ENCODE data around the gene BCL11A. TPM values are rescaled to one million over a fixed set of nuclear protein-coding genes. Genes with fewer than 3 reads are reported as not detected.

BCL11A gene
- total RNA-seq, 2 experiments from 2014 or later = 2.3 to 3.3 TPM

- POLR2A ChIA-PET = no interaction called here
These were observed 31.8 kb upstream of the BCL11A start for GRCh38 chr2:60585276-60585675.

GRCh38 chr2:60583604-60584003 lies 30.1 kb upstream of the BCL11A start:
- H3K36me3 ChIP-seq (ENCODE audit: insufficient read depth, low read length) = no peaks in the 10 kb centered on the region
- peaks cover 9% of the 10 kb centered on the region for H3K4me1 ChIP-seq (ENCODE audit: insufficient read depth, low read length)
- no peak for TF ChIP-seq CTCF (IDR thresholded peaks at IDR 0.05)
- H3K27ac Mint-ChIP-seq = no peak overlapping the region
- POLR2A ChIA-PET = no interaction called here
- ATAC-seq (ENCODE audit: poor library complexity) = no peak
- H3K9me3 ChIP-seq (ENCODE audit: control insufficient read depth in 1 of 2, insufficient read depth in 1 of 2, low read length in 2 of 2) = peaks cover 0 to 4% of the 10 kb centered on the region in 2 experiments
- H3K27ac ChIP-seq (ENCODE audit: low read depth in 1 of 2, low read length in 2 of 2) = no peak overlapping the region
- CTCF ChIA-PET = no interaction called here
- no peak overlapping the region for H3K4me3 Mint-ChIP-seq
- H3K4me1 Mint-ChIP-seq (ENCODE audit: low read depth) = no peaks in the 10 kb centered on the region
- H3K4me3 ChIP-seq (ENCODE audit: low read length) = no peak overlapping the region
- H3K36me3 Mint-ChIP-seq (ENCODE audit: low read depth) = no peaks in the 10 kb centered on the region
- intact Hi-C loops (cut with DNase I, micrococcal nuclease) = loop anchor here (2.0 to 10.0 kb wide), 2 partner anchors 1283 to 1559 kb away; no protein-coding TSS in a partner anchor
- peaks cover 22 to 27% of the 10 kb centered on the region in 2 experiments for H3K27me3 ChIP-seq (ENCODE audit: control insufficient read depth in 1 of 2, insufficient read depth in 2 of 2, low read length in 2 of 2)
- H3K27me3 Mint-ChIP-seq = peaks cover 56% of the 10 kb centered on the region
- DNase-seq = no peak
- no peaks in the 10 kb centered on the region for H3K9me3 Mint-ChIP-seq

More at GRCh38 chr2:60585276-60585675, 31.8 kb upstream of the BCL11A start:
- no peaks in the 10 kb centered on the region for H3K36me3 ChIP-seq (ENCODE audit: insufficient read depth, low read length)
- Mint-ChIP-seq H3K27me3 (peaks cover 45% of the 10 kb centered on the region), H3K9me3 (no peaks in the 10 kb centered on the region), H3K4me3 (no peak overlapping the region), H3K36me3 (ENCODE audit: low read depth) (no peaks in the 10 kb centered on the region), H3K27ac (no peak overlapping the region), H3K4me1 (ENCODE audit: low read depth) (no peaks in the 10 kb centered on the region)
- CTCF ChIA-PET = no interaction called here
- no peak overlapping the region for H3K4me3 ChIP-seq (ENCODE audit: low read length)
- DNase-seq (no peak), ATAC-seq (ENCODE audit: poor library complexity) (no peak)
- H3K9me3 ChIP-seq (ENCODE audit: control insufficient read depth in 1 of 2, insufficient read depth in 1 of 2, low read length in 2 of 2) = peaks cover 0 to 4% of the 10 kb centered on the region in 2 experiments
- H3K27ac ChIP-seq (ENCODE audit: low read depth in 1 of 2, low read length in 2 of 2) = no peak overlapping the region
- H3K4me1 ChIP-seq (ENCODE audit: insufficient read depth, low read length) = peaks cover 9% of the 10 kb centered on the region
- H3K27me3 ChIP-seq (ENCODE audit: control insufficient read depth in 1 of 2, insufficient read depth in 2 of 2, low read length in 2 of 2) = peaks cover 22 to 24% of the 10 kb centered on the region in 2 experiments
- intact Hi-C loops (cut with DNase I, micrococcal nuclease) = loop anchor here in 1 of 2 experiments (10.0 kb wide), 1 partner anchor 1560 kb away; no protein-coding TSS in a partner anchor
- no peak for TF ChIP-seq CTCF (IDR thresholded peaks at IDR 0.05)

- DNase-seq (peak; percentile 19 to 80 (median 46)), ATAC-seq (ENCODE audit: poor library complexity) (peak; percentile 92)
- intact Hi-C loops (cut with DNase I, micrococcal nuclease) = loop anchor here (2.0 to 10.0 kb wide), 3 partner anchors 1281 to 1819 kb away; no protein-coding TSS in a partner anchor
- H3K27ac Mint-ChIP-seq = no peak overlapping the region
- POLR2A ChIA-PET = no interaction called here
- Histone ChIP-seq H3K36me3 (ENCODE audit: insufficient read depth, low read length) (no peaks in the 10 kb centered on the region), H3K4me1 (ENCODE audit: insufficient read depth, low read length) (peaks cover 9% of the 10 kb centered on the region), H3K9me3 (ENCODE audit: control insufficient read depth in 1 of 2, insufficient read depth in 1 of 2, low read length in 2 of 2) (peaks cover 0 to 4% of the 10 kb centered on the region in 2 experiments), H3K27ac (ENCODE audit: low read depth in 1 of 2, low read length in 2 of 2) (no peak overlapping the region), H3K27me3 (ENCODE audit: control insufficient read depth in 1 of 2, insufficient read depth in 2 of 2, low read length in 2 of 2) (peaks cover 22 to 27% of the 10 kb centered on the region in 2 experiments), H3K4me3 (ENCODE audit: low read length) (no peak overlapping the region)
- no peaks in the 10 kb centered on the region for H3K36me3 Mint-ChIP-seq (ENCODE audit: low read depth)
- H3K4me1 Mint-ChIP-seq (ENCODE audit: low read depth) = no peaks in the 10 kb centered on the region
- peaks cover 50% of the 10 kb centered on the region for H3K27me3 Mint-ChIP-seq
- TF ChIP-seq CTCF (IDR thresholded peaks at IDR 0.05) = peak; percentile 83
- no peak overlapping the region for H3K4me3 Mint-ChIP-seq
- H3K9me3 Mint-ChIP-seq = no peaks in the 10 kb centered on the region
- CTCF ChIA-PET = interaction anchor here (0.6 to 2.1 kb wide), 4 partner anchors 12 to 22 kb away, joined by 3 to 7 read pairs (median 5); no protein-coding TSS in a partner anchor
These were observed 28.2 kb upstream of the BCL11A start for GRCh38 chr2:60581433-60582282.

Measured in CD4-positive, alpha-beta T cell (primary cell).